Measurements from ENCODE around the gene MEPE.

The MEPE gene, protein sequence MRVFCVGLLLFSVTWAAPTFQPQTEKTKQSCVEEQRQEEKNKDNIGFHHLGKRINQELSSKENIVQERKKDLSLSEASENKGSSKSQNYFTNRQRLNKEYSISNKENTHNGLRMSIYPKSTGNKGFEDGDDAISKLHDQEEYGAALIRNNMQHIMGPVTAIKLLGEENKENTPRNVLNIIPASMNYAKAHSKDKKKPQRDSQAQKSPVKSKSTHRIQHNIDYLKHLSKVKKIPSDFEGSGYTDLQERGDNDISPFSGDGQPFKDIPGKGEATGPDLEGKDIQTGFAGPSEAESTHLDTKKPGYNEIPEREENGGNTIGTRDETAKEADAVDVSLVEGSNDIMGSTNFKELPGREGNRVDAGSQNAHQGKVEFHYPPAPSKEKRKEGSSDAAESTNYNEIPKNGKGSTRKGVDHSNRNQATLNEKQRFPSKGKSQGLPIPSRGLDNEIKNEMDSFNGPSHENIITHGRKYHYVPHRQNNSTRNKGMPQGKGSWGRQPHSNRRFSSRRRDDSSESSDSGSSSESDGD

DNA sequence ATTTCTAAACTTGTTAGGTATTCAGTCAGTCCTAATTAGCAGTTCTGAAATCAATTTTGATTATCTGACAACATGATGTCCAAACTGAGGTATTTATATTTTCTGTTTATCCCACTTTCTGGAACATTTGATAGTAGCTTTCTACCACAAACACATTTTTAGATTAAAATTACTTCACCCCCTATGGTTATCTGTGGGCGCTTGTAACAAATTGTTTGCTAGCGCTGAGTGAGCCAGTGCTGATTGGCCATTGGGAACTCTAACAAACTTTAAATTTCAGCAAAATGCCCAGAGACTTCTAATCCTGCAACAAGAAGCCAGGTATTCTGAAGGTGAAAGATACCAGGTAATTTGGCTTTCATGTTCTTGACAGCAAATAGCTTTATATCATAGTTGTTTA is at the start of gene MEPE:
MEPE (plus strand) TSS at position 301 of the 400 bp plus-strand sequence. CDS start 1,746 bp downstream, outside the sequence.
- no peak for DNase-seq

DNA sequence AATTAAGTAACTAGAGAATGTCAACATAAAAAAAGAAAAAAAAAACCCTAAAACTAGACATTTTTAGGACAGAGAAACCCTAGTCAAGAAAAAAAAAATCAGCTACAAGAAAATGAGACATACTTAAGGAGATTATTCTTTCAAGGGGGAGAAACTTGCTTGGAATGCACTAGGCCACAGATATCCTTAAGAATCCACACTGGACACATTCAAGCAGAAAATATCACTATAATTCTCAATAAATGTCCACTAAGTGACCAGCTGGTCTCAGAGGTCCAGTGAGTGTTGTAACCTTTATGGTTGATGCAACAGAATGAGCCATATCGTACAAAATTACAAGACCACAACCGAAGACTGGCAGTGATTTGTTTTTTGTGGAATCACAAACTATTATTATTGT is 49.0 kb upstream of the MEPE start:
- no peak for DNase-seq

DNA sequence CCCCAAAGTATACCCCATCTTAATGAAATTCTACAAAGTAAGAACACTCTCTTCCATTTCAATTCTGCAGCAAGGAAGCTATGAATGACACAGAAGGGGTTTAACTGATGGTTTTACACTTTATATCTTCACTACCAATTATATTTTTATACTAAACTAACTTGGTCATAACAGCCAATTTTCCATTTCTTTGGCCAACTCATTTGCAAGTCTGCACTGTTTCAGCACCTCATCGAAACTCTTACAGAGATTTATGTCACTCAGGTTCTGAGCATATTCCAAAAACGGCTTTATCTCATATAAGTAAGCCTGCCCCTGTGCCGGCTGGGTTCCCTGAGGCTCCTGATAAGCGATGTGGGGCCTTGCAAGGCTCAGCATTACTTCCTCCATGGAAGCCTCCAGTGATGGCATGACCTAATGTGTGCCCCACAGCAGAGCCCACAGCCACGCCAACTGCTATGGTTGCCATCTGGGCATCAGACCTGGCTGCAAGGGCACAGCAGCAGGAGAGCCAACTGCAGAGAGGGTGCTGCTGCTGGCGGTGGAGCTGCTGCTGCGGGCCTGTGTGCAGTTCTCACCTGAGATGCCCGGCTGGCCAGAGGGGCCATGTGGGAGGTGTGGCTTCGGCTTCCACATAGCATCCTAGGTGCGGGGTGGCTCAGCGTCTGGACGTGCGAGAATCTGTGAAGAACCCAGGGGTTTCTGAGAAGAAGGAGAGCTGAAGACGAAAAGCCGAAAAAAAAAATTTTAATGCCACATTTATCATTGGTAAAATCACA is 46.8 kb upstream of the MEPE start:
- DNase-seq: no peak

DNA sequence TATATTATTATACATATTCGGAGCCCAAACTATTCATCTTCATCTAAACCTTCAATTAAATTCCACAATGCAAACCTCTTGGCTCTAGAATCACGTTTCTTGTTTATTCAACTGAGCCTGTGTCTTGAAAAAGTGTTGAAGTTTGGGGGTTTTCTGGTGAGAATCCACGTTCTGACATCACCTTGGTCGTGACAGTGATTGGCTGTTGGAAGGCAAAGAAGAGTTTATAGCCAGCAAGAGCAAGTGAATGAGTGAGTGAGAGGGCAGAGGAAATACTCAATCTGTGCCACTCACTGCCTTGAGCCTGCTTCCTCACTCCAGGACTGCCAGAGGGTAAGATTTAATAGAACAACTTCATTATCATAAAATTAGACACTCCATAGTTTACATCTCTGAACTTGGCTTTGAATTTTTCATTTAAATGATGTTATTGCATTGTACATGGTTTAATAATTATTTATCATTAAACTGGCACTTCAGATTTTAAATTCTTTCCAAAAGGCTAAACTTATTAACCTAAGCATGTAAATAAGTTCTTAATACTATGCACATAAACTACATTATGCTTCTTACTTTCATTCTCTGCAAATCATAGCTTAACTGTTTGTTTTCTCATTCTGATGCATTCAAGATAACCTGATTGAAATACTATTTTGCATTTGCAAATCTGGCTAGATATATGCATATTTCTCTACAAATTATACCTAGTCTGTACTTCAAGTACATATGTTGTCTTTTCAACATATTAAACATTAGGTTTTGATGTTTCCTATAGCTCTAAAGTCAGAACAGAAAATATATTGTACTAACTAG is 33.3 kb upstream of the MEPE start, which contains the start of gene IBSP:
IBSP (plus strand) TSS at position 254 of the 813 bp plus-strand sequence. CDS start 2,808 bp downstream, outside the sequence.
- DNase-seq: no peak

DNA sequence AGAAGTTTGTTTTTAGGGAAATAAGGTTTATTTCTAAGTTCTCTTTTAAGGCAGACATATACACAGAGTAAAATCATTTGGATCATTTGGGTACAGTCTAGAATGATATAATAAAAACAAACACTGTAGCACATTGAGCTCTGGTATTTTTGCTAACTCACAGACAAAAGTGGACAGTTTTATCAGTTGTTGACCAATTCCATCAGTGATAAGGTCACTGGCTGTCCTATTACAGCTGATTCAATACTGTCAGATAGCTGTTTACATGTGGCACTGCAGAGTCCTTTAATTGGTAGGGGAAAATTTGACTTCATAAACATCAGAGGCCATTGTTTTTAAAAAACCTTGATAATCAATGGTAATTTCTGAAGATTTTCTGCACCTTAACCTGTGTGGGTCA is 29.9 kb upstream of the MEPE start:
- no peak for DNase-seq

DNA sequence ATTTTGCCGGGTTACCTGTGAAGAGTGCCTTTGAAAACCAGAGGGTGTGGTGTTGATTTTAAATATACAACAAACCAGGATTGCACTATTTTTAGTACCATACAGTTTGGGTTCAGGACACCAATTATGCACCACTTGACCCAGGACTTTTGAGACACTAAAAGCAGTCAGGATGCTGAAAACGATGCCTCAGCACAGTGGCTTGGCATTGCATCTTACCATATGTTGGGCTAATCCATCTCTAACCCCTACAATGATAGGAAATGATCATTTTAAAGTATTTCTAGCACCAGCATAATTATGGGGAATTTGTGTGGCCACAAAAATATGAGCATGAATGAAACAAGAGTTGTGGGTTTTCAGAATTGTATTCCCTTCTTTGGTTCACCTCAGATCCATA is 29.3 kb upstream of the MEPE start:
- DNase-seq: no peak

DNA sequence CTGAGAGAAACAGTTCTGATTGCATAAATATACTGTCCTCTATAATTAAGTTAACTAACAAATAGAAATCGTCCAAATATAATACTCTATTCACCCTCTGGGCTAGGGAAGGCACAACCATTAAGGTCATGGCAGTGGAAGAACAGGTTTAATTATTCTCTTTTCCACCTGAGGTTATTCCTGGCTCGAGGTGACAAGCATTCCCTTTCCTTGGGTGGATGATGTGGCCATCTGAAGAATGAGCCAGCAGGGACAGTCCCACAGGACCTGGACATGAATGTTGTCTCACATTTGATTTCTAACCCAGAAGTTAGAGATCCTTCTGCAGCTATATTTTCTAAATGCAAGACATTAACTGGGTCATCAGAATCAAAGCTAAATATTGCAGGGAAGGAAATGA is 27.9 kb upstream of the MEPE start:
- no peak for DNase-seq

DNA sequence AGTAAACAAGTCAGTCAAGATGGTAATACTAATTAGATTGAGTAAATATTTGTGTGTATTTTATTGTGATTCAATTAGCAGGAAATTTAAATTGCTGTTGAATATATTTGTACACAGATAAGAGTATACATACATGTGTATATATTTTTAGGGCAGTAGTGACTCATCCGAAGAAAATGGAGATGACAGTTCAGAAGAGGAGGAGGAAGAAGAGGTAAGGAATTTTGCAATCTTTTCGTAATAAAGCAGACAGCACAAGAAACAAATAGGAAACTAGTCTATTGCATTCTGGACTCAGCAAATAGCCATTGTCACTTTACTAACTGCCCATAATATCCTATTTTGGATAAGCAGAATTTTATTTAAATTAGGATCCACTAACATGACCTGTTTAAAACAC is 26.8 kb upstream of the MEPE start:
- no peak for DNase-seq

DNA sequence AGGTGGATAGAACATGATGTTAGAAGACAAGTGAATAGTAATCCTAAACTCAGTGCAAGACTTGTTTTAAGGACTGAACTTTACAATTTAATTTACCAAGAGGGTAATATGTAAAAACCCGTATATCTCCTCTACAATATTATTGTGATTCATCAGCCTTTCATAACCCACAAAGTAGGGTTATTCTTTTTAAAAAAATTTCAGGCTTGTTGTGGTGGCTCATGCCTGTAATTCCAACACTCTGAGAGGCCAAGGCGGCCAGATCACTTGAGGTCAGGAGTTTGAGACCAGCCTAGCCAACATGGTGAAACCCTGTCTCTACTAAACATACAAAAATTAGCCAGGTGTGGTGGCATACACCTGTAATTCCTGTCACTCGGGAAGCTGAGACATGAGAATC is 26.2 kb upstream of the MEPE start:
- DNase-seq: no peak

DNA sequence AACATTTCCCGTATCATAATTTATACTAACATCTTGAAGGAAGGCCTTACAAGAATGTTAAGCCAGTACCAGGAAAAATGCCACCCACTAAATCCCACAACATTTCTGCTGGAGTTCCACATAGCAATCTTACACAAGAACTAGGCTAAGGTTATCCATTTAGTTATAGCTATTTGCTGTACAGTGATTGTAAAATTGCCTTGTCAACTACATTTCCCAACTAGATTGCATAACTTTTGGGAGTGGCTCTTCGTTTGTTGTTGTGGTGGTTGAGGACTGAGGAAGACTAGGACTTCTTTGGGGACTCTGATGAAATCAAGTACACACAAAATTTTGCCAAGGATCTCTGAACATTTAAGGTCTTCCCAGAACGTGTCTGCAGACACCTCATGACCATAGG is 25.4 kb upstream of the MEPE start:
- DNase-seq: no peak

DNA sequence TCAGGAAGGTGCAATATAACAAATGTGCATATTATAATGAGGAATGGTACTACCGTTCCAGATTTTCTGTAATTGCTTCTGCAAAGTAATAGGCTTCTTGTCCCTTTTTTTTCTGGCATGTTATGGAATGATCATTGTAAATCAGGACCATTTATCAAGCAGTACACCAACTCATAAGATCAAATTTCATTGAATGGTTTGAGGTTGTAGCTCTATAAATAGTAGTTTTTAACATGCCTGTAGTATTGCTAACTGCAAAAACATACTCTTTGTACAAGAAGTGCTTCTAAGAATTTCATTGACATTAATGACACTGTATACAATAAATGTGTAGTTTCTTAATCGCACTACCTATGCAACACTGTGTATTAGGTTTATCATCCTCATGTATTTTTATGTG is 20.8 kb upstream of the MEPE start:
- DNase-seq: no peak

DNA sequence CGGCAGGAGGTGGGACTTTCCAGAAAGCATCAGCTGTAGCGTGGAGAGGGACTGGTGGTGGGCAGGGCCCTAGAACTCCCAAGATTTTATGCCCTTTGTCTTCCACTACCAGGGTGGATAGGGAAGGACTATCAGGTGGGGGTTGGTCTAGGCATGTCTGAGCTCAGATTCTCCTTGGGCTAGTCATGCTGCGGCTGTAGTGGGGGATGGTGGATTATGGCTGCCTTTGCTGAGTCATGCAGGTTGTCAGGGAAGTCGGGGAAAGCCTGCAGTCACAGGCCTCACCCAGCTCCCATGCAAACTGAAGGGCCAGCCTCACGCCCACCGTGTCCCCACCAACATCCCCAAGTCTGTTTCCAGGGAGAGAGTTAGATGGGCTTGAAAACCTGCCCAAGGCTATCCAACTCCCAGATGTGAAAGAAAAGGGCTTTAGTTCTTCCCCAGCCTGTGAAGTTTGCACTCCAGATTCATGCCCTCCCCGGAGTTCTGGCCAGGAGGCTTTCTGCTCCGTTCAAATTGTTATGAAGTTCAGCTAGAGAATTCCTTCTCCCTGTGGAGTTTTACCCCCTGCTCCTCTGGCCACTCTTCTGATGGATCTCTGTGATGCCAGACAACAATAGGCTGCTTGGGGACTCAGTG is 13.4 kb upstream of the MEPE start:
- DNase-seq: no peak

DNA sequence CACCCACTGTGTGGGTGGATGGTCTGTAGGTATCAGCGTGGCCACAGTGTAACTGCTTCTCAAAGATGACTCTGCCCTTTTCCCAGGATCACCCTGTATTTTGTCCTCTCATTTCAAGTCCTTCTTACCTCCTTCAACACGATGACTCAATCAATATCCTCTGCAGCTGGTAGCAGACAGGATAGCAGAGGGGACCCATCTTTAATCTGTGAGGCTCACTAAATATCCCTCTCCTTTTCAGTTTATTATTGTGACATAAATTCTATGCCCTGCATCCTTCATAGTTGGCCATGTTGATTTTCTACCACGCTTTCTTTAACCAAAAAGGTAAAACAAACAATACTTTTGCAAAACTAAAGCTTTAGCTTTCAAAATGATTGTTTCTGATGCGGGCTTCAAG is 9.6 kb upstream of the MEPE start:
- no peak for DNase-seq

DNA sequence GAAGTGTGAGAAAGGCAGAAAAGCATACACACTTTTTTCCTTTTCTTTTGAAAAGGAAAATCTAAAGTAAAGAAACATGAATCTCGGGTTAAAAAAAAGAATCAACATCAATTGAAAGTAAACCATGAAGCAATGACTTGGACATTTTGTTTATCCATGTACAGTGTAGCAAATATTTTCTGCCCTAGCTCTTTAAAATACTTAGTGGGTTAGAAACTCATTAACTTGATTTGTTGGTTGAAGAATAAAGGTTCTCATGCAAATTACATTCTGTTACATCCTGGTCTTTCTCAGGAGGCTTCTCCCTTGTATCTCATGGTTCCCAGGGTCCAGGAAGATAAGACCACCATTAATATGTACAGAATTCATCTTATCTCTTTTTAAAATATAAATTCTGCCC is 9.0 kb upstream of the MEPE start:
- DNase-seq: no peak

DNA sequence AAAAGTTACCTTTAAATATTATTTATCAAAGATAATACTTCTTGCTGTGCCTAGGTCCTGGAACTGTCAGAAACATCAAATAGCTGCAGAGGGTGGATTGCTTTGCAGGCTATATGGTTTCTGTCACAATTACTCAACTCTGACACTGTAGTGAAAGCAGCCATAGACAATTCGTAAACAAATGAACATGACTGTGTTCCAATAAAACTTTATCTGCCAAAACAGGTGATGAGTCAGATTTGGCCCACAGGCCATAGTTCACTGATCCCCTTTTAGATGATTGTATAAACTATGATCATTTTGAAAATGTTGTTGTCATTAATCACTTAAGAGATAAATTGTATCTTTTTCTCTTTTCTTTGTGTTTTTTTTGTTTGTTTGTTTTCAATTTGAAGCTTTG is 8.4 kb upstream of the MEPE start:
- no peak for DNase-seq

DNA sequence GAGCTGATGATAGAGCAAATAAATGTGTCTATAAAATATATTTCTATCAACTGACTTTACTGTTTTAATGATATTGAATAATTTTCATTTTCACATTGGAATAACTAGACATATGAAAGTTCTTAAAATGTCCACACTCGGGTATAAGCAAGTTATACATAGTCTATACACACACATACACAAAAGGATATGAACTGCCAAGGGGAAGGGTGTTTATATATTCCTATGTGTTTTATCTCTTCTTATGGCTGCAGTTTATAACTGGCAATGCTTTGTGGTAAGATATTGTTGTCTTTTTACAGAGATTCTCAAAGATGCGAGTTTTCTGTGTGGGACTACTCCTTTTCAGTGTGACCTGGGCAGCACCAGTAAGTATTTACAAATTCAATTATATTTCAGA is 1.6 kb downstream of the MEPE start:
- no peak for DNase-seq

DNA sequence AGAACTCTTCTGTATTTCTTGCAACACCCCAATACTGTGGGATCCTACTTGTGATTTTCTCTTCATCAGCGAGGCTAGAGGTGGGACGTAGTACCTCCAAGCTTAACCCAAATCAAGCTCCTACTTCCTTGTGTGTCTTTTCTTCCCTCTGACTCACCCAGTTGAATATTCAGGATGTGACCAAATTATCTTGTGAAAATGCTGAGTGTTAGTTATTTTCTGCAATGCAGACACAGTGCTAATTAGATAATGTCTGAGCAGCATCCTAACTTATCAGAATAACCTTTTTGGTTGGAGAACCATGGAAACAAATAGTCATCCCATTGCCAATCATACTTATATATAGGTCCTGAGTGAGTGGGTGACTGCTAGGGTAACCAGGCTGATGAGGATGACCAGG is 2.4 kb downstream of the MEPE start:
- DNase-seq: no peak

DNA sequence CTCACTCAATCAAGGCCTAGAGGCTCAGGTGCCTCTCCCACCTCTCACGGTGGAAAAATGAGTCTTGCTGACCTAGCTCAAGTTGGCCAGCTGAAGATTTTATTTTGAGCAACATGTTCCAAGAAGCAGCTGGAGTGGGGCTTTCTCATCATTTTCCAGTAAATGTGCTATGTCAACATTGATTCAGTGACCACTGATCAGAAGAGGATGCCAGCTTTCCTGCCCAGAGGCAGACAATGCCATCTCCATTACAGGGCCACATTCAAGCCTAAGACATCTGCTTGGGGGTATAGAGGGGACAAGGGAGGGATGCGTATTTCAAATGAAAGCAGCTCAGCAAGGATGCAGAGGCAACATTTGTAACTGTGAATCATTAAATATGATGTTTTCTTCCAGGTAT is 3.0 kb downstream of the MEPE start:
- DNase-seq: no peak

DNA sequence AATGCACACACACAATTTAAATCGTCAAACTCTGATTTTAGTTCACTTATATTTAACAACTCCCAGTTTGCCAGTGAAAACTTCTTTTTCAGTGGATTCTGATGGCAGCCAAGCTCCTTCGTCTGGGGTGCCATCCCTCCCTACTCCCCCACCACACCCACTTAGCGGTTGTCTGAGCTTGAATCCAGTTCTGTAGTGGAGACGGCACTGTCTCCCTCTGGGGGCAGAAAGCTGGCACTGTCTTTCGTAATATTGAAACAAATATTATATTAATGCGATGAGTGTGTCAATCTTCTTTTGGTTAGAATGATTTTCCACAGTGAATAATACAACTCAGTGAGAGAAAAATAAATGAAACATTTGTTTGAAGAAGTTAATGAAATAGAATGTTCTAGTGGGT is 5.4 kb downstream of the MEPE start:
- DNase-seq: no peak

DNA sequence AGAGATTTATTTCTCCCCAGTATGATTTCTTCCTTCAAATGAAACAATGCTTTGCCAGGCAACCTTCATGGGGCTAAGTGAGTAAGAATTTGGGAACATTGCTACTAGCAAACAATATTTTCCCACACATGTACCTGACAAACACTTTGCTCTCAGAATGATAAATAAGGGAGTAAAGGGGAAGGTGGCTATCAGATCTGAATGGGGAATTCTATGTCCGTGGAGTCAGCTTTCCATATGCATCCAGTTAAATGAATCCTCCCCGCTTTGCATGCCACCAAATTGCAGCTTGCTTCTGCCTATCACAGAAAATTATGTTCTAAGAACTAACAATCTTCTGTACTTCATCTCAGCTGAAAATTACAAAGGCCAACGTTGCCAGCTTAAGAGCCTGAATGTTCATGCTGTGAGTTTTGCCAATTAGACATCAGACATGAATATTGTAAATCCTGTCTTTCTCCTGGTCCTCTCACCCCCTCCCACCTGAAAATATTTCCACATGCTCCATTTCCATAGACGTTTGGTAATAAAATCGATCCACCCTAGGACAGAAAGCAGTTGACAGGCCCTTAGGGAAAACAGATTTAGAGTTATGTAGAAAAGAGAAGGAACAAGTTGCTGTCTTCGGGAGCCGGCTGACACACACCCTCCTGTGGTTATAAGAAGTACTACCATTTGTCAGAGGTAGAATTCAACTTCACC is 6.3 kb downstream of the MEPE start:
- DNase-seq: no peak

DNA sequence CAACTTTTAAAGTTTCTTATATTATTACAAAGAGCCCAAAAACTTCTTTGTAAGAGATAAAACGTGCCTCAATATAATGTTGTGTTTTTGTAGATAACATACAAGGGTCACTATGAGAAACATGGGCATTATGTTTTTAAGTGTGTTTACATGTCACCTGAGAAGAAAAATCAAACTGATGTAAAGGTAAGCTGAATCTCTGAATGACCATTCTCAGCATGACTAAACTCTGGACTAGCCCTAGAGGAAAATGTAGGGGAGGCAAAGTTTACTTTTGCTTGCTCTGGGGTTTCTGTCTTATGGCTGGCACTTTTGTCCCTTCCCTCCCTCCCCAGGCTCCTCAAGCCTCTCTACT is 6.8 kb downstream of the MEPE start:
- no peak for DNase-seq

DNA sequence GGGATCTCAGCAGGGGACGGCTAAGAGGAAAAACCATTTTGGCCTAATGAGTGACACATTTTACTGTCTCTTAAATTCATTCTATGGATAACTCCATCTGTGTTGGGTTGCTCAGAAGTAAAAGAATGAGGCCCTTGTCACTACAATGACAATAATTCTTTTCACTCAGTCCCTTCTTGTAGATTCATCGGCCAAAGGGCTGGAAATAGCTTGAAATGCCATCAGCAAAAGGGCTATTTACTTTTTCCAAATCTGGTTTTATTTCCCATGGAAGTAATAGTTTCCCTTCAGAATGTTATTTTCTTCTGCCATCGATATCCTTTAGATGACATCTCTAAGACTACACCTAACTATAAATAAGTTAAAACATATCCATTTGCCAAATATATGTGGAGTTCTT is 7.4 kb downstream of the MEPE start:
- DNase-seq: no peak

All from CD4-positive, alpha-beta T cell treated with Interleukin-10 for 1 hour (primary cell).